Loucy (cell line): Measurements from ENCODE around the gene P3H4.

Source experiments
- EZH2phosphoT487 ChIP-seq: fragments of 200-600 bp; IDR thresholded peaks from 2 replicates; pipeline ENCODE4 v1.6.1; 2018; ENCODE audit warnings: antibody characterized with exemption, mild to moderate bottlenecking, moderate library complexity, borderline replicate concordance
- TF ChIP-seq, protein P1 (sequence below): fragments of 200-600 bp; sonication (generic); conservative IDR thresholded peaks from 2 replicates; pipeline ENCODE4 v1.5.1; 2014; ENCODE audit warnings: mild to moderate bottlenecking, antibody characterized with exemption, low read length

GRCh38 chr17:41775394-41776226 lies 36.1 kb downstream of the P3H4 start:
- TF ChIP-seq, protein P1, sequence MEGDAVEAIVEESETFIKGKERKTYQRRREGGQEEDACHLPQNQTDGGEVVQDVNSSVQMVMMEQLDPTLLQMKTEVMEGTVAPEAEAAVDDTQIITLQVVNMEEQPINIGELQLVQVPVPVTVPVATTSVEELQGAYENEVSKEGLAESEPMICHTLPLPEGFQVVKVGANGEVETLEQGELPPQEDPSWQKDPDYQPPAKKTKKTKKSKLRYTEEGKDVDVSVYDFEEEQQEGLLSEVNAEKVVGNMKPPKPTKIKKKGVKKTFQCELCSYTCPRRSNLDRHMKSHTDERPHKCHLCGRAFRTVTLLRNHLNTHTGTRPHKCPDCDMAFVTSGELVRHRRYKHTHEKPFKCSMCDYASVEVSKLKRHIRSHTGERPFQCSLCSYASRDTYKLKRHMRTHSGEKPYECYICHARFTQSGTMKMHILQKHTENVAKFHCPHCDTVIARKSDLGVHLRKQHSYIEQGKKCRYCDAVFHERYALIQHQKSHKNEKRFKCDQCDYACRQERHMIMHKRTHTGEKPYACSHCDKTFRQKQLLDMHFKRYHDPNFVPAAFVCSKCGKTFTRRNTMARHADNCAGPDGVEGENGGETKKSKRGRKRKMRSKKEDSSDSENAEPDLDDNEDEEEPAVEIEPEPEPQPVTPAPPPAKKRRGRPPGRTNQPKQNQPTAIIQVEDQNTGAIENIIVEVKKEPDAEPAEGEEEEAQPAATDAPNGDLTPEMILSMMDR: no peak
- no peak for TF ChIP-seq EZH2phosphoT487
